CD14-positive monocyte (primary cell): Measurements from ENCODE around the gene MED15. TPM values are rescaled to one million over a fixed set of nuclear protein-coding genes. Genes with fewer than 3 reads are reported as not detected.
A peak's percentile ranks its signal among the peaks of the same experiment; 100 is the strongest.
"Not testable (repeated sequence)": the region's sequence is repeated elsewhere in the genome, so short reads cannot be mapped to it uniquely, and the experiment has no call there.

Experiments used
- DNase-seq, 3 donors: peaks; one replicate each; pipeline ENCODE4 v3.0.0-alpha.2; 2011 to 2022
- H2AFZ ChIP-seq: 2 replicates; pipeline ENCODE4 v1.6.0; 2012; ENCODE audit warnings: mild to moderate bottlenecking, low read depth, low read length, inconsistent platforms; ENCODE audit not compliant: insufficient read depth, poor library complexity, severe bottlenecking
- H3K27ac ChIP-seq, 2 donors: 1 replicate in 1 of 2; 2 replicates in 1 of 2; pipeline ENCODE4 v1.5.1; 2012 to 2013; ENCODE audit warnings: low read length in 2 of 2, control low read depth in 1 of 2, inconsistent platforms in 1 of 2, low read depth in 1 of 2, mild to moderate bottlenecking in 1 of 2
- H3K27me3 ChIP-seq, 2 donors: one replicate each; pipeline versions ENCODE4 v1.6.0 to v1.6.1; 2011 to 2013; ENCODE audit warnings: low read length in 2 of 2; ENCODE audit not compliant: control insufficient read depth in 2 of 2, insufficient read depth in 2 of 2
- H3K36me3 ChIP-seq, 2 donors: replicated peaks in 1 of 2; 1 replicate in 1 of 2; 2 replicates in 1 of 2; pipeline versions ENCODE4 v1.5.1 to v1.6.1; 2012 to 2013; ENCODE audit warnings: low read length in 2 of 2, control low read depth in 1 of 2, inconsistent platforms in 1 of 2, mild to moderate bottlenecking in 1 of 2; ENCODE audit not compliant: insufficient read depth in 2 of 2, control insufficient read depth in 1 of 2
- H3K4me1 ChIP-seq, 2 donors: 1 replicate in 1 of 2; 2 replicates in 1 of 2; pipeline versions ENCODE4 v1.5.1 to v1.6.1; 2012 to 2013; ENCODE audit warnings: low read length in 2 of 2, control low read depth in 1 of 2, inconsistent platforms in 1 of 2, mild to moderate bottlenecking in 1 of 2, moderate library complexity in 1 of 2; ENCODE audit not compliant: insufficient read depth in 2 of 2, control insufficient read depth in 1 of 2
- H3K4me2 ChIP-seq: replicated peaks from 2 replicates; pipeline ENCODE3; 2012; ENCODE audit warnings: low read length, moderate library complexity, mild to moderate bottlenecking; ENCODE audit not compliant: poor library complexity, severe bottlenecking; ENCODE audit errors: extremely low read depth
- H3K4me3 ChIP-seq, 3 experiments: fragments of 200-600 bp in 1 of 3; sonication (generic) in 1 of 3; replicated peaks in 1 of 3; 1 replicate in 2 of 3; 2 replicates in 1 of 3; pipeline ENCODE4 v1.5.1; 2011 to 2013; ENCODE audit warnings: low read length in 3 of 3, mild to moderate bottlenecking in 3 of 3, control low read depth in 2 of 3, low read depth in 2 of 3, inconsistent platforms in 1 of 3, moderate library complexity in 1 of 3
- H3K79me2 ChIP-seq: 2 replicates; pipeline ENCODE4 v1.6.0; 2012; ENCODE audit warnings: mild to moderate bottlenecking, control low read depth, inconsistent platforms, low read length, moderate library complexity; ENCODE audit not compliant: insufficient read depth
- H3K9ac ChIP-seq: 2 replicates; pipeline ENCODE4 v1.6.0; 2017; ENCODE audit warnings: low read length, mild to moderate bottlenecking; ENCODE audit not compliant: insufficient read depth, poor library complexity, severe bottlenecking
- H3K9me3 ChIP-seq, 2 donors: replicated peaks in 1 of 2; 1 replicate in 1 of 2; 2 replicates in 1 of 2; pipeline versions ENCODE4 v1.5.1 to v1.6.1; 2012 to 2013; ENCODE audit warnings: low read length in 2 of 2, control low read depth in 1 of 2; ENCODE audit not compliant: control insufficient read depth in 1 of 2, insufficient read depth in 1 of 2
- H4K20me1 ChIP-seq: 2 replicates; pipeline ENCODE4 v1.6.0; 2012; ENCODE audit warnings: mild to moderate bottlenecking, low read length, control low read depth, moderate library complexity; ENCODE audit not compliant: insufficient read depth
- H3K27ac Mint-ChIP-seq, 7 donors: one replicate each; pipeline ENCODE4 v1.8.0; 2020; ENCODE audit warnings: mild to moderate bottlenecking in 7 of 7, mixed read lengths in 7 of 7, moderate library complexity in 6 of 7, inconsistent platforms in 2 of 7
- H3K27me3 Mint-ChIP-seq, 3 donors: one replicate each; pipeline ENCODE4 v1.8.0; 2021 to 2022; ENCODE audit warnings: low read depth in 3 of 3, mild to moderate bottlenecking in 3 of 3, mixed read lengths in 3 of 3, moderate library complexity in 3 of 3, inconsistent platforms in 1 of 3
- H3K36me3 Mint-ChIP-seq, 2 donors: one replicate each; pipeline ENCODE4 v1.8.0; 2020; ENCODE audit warnings: mixed read lengths in 2 of 2, inconsistent platforms in 1 of 2, mild to moderate bottlenecking in 1 of 2
- H3K4me1 Mint-ChIP-seq: one replicate; pipeline ENCODE4 v1.8.0; 2020; ENCODE audit warnings: mild to moderate bottlenecking, mixed read lengths
- H3K4me3 Mint-ChIP-seq, 2 donors: one replicate each; pipeline ENCODE4 v1.8.0; 2020; ENCODE audit warnings: mild to moderate bottlenecking in 2 of 2, mixed read lengths in 2 of 2, moderate library complexity in 1 of 2
- H3K9me3 Mint-ChIP-seq, 7 donors: one replicate each; pipeline ENCODE4 v1.8.0; 2020 to 2022; ENCODE audit warnings: mixed read lengths in 7 of 7, mild to moderate bottlenecking in 6 of 7, moderate library complexity in 6 of 7, inconsistent platforms in 2 of 7
- WGBS: methylation state at CpG from one replicate; pipeline ENCODE4 v1.1.5; 2013; ENCODE audit warnings: missing lambda C conversion rate; ENCODE audit not compliant: insufficient coverage; 5-methylcytosine and 5-hydroxymethylcytosine counted together
- intact Hi-C, 2 donors: fragments of 100-400 bp; cut with micrococcal nuclease; formaldehyde crosslinking; loops; one replicate each; pipeline versions ENCODE4 v1.15.0 to v1.15.1; 2023
- polyA plus RNA-seq, 3 donors: library from polyadenylated mRNA; depleted of rRNA in 1 of 3; unstranded in 2 of 3; stranded (reverse) in 1 of 3; fragments of 300-500 nt in 2 of 3; fragments of >200 nt in 1 of 3; fragmentation: Illumina TruSeq in 2 of 3; gene quantifications; 1 replicate in 2 of 3; 2 replicates in 1 of 3; pipeline ENCODE4 v1.2.3, GENCODE V29; 2012 to 2021
- TF ChIP-seq, protein P1 (sequence below): fragments of 200-600 bp; IDR thresholded peaks from one replicate; pipeline ENCODE4 v1.8.0; 2022; ENCODE audit warnings: antibody characterized with exemption, mild to moderate bottlenecking

Gene MED15
- polyA plus RNA-seq, 3 donors: 10.0 to 126 (median 17.8) TPM

DNA sequence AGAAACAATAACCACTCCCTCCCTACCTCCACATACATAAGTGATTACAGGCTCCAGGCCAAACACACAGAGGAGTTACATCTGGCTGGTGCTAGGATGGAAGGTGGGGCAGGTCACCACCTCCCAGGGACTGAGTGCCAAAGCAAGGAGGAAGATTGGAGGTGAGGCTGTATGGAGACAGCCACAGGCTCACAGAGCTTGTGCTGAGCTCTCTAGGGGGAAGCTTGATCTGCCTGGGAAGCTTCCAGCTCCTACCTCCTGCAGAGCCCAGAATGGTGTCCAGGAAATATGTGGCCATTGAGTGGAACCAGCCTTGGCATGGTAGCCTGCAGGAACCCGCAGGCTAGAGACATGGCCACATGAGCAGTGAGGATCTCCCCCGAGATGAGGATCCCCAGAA lies 3.6 kb upstream of the MED15 start:
- H4K20me1 ChIP-seq: peaks cover 8% of the 10 kb centered on the region
- Mint-ChIP-seq H3K4me1 (peaks cover 15% of the 10 kb centered on the region), H3K27ac (no peak overlapping the region), H3K36me3 (peaks cover 14 to 31% of the 10 kb centered on the region in 2 donors), H3K27me3 (peaks cover 0 to 2% (median 0%) of the 10 kb centered on the region in 3 donors), H3K9me3 (peaks cover 0 to 1% (median 0%) of the 10 kb centered on the region in 7 donors), H3K4me3 (no peak overlapping the region)
- no peaks in the 10 kb centered on the region for H3K9me3 ChIP-seq
- WGBS: 83% methylated on average over 1 of the region's 2 CpGs
- H3K4me3 ChIP-seq: no peak overlapping the region
- H3K79me2 ChIP-seq: peaks cover 17% of the 10 kb centered on the region
- intact Hi-C loops: no loop called here
- no peak overlapping the region for H2AFZ ChIP-seq
- no peak overlapping the region for H3K4me2 ChIP-seq
- no peak for DNase-seq
- H3K27ac ChIP-seq: no peak overlapping the region
- H3K9ac ChIP-seq: no peak overlapping the region
- no peaks in the 10 kb centered on the region for H3K27me3 ChIP-seq
- peaks cover 7 to 9% of the 10 kb centered on the region in 2 donors for H3K36me3 ChIP-seq
- peaks cover 11 to 15% of the 10 kb centered on the region in 2 donors for H3K4me1 ChIP-seq
- TF ChIP-seq, protein P1, sequence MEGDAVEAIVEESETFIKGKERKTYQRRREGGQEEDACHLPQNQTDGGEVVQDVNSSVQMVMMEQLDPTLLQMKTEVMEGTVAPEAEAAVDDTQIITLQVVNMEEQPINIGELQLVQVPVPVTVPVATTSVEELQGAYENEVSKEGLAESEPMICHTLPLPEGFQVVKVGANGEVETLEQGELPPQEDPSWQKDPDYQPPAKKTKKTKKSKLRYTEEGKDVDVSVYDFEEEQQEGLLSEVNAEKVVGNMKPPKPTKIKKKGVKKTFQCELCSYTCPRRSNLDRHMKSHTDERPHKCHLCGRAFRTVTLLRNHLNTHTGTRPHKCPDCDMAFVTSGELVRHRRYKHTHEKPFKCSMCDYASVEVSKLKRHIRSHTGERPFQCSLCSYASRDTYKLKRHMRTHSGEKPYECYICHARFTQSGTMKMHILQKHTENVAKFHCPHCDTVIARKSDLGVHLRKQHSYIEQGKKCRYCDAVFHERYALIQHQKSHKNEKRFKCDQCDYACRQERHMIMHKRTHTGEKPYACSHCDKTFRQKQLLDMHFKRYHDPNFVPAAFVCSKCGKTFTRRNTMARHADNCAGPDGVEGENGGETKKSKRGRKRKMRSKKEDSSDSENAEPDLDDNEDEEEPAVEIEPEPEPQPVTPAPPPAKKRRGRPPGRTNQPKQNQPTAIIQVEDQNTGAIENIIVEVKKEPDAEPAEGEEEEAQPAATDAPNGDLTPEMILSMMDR: no peak

DNA sequence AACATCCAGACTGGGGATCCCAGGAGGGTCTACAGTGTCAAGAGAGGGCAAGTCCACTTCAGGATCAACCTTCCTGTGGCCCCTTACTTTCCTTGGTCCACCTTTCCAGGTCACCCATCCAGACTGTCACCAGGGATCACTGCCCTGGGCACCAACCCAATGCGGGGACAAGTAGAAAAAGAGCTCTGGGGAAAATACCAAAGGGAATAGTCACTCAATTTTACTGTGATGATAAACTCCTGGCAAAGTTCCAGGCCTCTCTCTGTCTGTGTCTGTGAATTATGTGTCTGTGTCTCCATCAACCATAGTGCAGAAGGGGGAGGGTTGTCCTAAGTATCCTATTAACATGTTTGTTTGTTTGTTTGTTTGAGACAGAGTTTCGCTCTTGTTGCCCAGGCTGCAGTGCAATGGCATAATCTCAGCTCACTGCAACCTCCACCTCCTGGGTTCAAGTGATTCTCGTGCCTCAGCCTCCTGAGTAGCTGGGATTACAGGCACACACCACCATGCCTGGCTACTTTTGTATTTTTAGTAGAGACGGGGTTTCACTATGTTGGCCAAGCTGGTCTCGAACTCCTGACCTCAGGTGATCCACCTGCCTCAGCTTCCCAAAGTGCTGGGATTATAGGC lies 3.0 kb upstream of the MED15 start:
- H3K27me3 Mint-ChIP-seq, H3K9me3 Mint-ChIP-seq, DNase-seq, H3K4me2 ChIP-seq, H3K9ac ChIP-seq, H3K9me3 ChIP-seq, H3K36me3 ChIP-seq, intact Hi-C loops, H3K4me3 ChIP-seq, H2AFZ ChIP-seq, H3K27ac ChIP-seq, H3K27ac Mint-ChIP-seq, H3K27me3 ChIP-seq: not testable (repeated sequence)
- Histone ChIP-seq H3K4me1 (peaks cover 16 to 21% of the 10 kb centered on the region in 2 donors), H4K20me1 (peaks cover 12% of the 10 kb centered on the region), H3K79me2 (peaks cover 23% of the 10 kb centered on the region)
- Mint-ChIP-seq H3K4me3 (peak overlapping the region in 1 of 2 donors; percentile 34), H3K4me1 (peaks cover 21% of the 10 kb centered on the region), H3K36me3 (peaks cover 10 to 26% of the 10 kb centered on the region in 2 donors)
- WGBS: 100% methylated on average over 2 of the region's 5 CpGs
